ENCODE results near the gene OAS3.

- no peak for TF ChIP-seq CTCF (IDR thresholded peaks at IDR 0.05)
- TF ChIP-seq POLR2AphosphoS5 (IDR thresholded peaks at IDR 0.05), result no peak
- TF ChIP-seq POLR2A (IDR thresholded peaks at IDR 0.05), result no peak
Measured at GRCh38 chr12:112946236-112947000, 8.1 kb downstream of the OAS3 start.

Measured in breast epithelium (tissue), 3 donors.